ENCODE measurements around the gene MSI1.

MSI1 gene

GRCh38 chr12:120317224-120318105, 51.5 kb downstream of the MSI1 start:
- DNase-seq, result peak; percentile 100

- DNase-seq, result no peak
Measured at GRCh38 chr12:120316798-120317223, 52.2 kb downstream of the MSI1 start.

- no peak for DNase-seq
Measured at GRCh38 chr12:120314220-120314619, 54.7 kb downstream of the MSI1 start.

- peak; percentile 88 for DNase-seq
Measured at GRCh38 chr12:120301962-120302815, 66.8 kb downstream of the MSI1 start, which contains the start of gene SIRT4. TSS of gene SIRT4 (plus strand) at chr12:120302321. CDS start at chr12:120303562, 1,241 bp downstream.

GRCh38 chr12:120292661-120293531, 76.1 kb downstream of the MSI1 start, which contains the start of gene RNU4-1:
TSS of gene RNU4-1 (minus strand) at chr12:120293237.
- DNase-seq, result peak; percentile 90

GRCh38 chr12:120292411-120292660, 76.6 kb downstream of the MSI1 start:
- no peak for DNase-seq
